HG03196 (cell line): ENCODE measurements around the gene C11orf24.
A peak's percentile ranks its signal among the peaks of the same experiment; 100 is the strongest.
"Not testable (repeated sequence)": the region's sequence is repeated elsewhere in the genome, so short reads cannot be mapped to it uniquely, and the experiment has no call there.

Source experiments
- ATAC-seq: cut with Tn5 transposase; IDR thresholded peaks from one replicate; pipeline ENCODE4 v1.9.1; 2021; ENCODE audit not compliant: unreplicated experiment

C11orf24 gene

DNA sequence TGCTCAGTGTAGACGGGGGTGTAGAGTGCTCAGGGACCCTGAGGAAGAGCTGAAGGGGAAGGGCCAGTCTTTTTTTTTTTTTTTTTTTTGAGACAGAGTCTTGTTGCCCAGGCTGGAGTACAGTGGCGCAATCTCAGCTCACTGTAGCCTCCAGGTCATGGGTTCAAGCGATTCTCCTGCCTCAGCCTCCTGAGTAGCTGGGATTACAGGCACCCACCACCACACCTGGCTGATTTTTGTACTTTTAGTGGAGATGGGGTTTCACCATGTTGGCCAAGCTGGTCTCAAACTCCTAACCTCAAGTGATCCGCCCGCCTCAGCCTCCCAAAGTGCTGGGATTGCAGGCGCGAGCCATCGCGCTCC lies 27.7 kb upstream of the C11orf24 start:
- ATAC-seq = not testable (repeated sequence)

DNA sequence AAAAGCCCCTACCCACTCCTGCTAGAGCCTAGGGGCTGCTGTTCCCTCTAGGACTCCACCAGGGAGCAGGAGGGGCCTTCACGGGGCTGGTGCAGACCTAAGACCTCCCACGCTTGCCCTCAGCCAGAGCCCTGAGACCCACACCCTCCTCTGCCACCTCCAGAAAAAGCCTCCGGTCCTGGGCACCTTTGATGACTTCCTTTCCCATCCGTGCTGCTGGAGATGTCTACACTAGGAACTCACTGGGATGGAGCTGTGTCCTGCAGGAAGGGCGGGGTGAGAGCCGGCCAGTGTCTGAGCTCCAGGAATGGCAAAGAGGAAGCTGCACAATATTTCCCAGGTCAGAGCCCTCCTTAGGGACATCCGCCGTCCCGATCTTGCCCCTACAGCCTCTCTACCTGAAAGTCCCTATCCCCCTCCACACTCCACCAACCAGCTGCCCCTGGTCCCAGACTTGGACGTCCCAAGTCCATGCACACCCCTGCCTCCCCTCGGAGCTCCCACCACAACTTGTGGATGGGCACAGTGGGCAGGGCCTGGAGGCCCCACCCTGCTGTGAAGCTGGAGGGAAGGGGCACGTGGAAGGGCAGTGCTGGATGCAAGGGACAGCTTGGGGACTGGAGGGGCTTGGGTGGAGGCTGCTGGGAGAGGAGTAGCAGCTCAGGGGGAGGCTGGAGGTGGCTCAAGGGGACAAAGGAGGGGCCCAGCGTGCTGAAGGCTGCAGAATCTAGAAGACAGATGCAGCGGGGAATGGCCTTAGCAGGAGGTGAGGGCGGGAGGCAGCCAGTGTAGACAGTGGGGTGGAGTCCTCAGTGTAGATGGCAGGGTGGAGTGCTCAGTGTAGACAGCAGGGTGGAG lies 27.1 kb upstream of the C11orf24 start:
- ATAC-seq = no peak

DNA sequence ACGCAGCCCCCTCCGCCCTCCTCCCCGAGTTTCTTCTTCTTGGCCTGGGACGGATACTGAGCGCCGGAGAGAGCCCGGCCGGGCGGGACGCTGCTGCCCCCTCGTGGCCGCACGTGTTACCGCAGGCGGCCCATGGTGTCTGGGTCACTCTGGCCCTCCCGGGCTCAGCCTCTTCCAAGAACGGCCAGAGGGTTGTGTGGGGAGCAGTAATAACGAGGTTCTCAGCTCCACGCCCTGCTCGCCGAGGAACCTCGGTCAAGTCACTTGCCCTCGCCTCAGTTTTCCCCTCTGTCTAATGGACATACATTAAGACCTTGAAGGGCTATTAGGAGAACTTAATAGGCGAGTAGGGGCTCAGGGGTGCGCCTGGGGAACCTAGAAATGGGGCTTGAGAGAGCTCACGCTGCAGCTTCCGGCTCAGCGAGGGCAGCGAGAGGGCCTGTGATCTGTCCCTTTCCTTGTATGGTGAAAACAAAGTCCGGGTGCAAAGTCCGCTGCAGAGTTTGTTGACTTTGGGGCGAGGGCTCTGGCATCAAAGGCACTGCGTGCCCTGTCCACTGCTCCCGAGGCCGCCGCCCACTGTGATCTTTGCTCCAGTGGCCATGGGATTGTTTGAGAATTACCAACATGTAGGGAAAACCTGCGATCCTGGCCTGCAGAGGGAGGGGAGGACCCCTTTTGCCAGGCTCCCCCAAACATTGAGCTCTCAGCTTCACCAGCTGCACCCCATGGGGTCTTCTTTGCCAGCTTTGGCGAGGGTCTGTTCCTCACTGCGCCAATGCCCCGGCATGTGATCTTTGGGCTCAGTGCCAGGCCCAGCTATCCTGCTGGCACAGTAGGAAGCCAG lies 26.3 kb upstream of the C11orf24 start:
- ATAC-seq = no peak

DNA sequence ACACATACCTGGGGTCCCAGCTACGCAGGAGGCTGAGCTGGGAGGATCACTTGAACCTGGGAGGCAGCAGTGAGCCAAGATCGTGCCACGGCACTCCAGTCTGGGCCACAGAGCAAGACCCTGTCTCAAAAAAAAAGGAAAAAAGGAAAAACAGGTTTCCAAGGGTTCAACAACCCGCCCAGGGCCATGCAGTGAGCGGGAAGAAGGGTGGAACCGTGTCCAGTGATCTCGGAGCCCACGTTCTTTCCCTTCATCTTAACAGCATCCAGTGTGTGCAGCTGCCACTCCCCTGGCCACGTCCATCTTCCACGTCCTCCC lies 25.7 kb upstream of the C11orf24 start:
- ATAC-seq = no peak

DNA sequence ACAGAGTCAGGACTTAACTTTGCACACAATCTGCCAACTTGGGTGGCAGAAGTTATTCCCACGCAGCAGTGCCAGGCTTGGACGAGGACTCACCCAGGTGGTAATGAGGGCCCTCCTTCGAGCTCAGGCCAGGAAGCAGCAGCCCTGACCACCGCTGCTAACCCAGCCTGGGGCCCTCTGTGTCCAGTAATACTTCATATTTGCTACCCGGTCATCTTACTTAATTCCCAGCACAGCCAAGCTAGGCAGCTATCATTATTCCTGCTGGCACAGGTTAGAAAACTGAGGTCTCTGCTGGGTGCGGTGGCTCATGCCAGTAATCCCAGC lies 25.2 kb upstream of the C11orf24 start:
- no peak for ATAC-seq

DNA sequence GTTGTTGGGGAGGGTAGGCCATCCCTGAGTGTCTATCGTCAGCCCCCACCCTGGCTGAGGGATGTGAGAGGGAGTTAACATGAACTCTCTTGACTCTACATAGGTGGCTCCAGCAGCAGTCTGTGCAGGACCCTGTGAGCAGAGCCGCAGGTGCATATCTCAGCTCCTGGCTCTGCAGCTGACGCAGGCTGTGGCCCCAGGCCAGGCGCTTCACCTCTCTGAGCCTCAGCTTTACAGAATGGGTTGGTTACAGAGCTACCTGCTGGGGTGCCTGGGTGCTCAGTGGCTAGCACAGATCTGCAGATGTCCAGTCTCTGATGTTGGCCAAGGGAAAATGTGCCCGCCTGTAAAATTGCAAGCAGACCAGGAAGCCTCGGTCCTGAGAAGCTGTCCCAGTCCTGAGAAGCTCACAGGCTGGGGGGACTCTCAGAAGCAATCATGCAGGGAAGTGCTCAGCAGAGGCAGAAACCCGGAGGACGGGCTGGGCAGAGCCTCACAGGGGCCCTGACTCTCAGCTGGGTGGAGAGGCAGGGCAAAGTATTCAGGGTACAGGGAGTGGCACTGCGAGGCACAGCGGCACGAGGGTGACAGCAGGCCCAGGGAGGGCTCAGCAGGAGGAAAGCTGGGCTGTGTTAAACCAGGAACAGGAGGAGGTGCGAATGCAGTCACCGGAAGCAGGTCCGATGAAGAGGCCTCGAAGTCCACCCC lies 24.7 kb upstream of the C11orf24 start:
- no peak for ATAC-seq

DNA sequence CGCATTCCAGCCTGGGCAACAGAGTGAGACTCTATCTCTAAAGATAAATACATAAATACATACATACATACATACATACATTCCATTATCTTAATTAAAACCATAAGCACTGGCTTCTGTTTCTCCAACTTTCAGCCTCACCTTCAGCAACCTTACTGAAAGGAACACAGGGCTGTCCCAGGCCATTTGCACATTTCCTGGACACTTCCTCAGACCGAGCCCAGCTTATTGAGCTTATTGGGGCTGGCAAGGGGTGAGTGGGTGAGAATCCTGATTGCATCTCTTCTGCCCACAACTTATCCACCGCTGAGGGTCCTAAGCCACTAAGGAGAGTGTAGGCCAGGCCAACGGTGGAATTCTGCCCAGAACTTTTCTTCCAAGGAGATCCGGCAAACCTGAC lies 24.2 kb upstream of the C11orf24 start:
- no peak for ATAC-seq

DNA sequence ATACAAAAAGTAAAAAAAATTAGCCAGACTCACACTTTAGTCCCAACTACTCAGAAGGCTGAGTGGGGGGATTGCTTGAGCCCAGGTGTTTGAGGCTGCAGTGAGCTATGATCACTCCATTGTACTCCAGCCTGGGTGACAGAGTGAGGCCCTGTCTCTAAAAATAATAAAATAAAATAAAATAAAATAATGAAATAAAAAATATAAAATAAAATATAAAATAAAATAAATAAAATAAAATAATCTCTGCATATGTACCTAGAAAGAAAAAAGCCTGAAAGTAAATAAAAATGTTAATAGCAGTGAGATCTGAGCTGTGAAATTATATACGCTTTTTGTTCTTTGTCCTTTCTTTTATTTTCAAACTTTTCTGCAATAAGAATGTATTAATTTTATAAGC lies 23.5 kb upstream of the C11orf24 start:
- ATAC-seq = no peak

DNA sequence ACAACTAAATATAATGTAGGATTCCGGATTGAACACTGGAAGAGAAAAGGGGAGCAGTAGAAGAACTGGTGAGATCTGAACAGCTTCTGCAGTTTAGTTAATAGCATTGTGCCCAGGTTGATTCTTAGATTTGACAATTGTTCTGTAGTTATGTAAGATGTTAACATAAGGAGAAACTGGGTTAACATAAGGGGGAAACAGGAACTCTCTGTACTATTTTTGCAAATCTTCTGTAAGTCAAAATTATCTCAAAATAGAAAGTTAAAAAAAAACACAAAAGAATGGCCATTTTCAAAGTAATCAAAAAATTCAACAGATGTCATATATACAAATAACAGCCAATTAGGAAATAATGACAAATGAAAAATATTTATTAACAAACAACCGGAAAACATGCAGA lies 21.9 kb upstream of the C11orf24 start:
- ATAC-seq = no peak

DNA sequence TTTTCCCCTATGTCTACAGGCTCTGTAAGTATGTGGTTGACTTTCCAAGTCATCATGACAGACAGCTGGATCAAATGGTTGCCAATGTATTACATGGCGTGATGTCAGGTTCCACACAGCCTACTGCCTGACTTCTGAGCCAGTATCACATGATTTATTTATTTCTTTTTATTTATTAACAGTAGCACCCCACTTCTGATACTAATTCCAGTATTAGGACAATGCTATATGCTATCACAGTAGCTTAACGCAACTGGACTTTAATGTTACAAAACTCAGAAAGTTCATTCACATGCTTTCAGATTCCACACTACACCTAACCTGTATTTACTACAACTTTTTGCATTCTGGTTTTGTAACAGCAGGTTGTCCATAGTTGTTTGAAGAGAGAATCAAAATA lies 17.7 kb upstream of the C11orf24 start:
- no peak for ATAC-seq

DNA sequence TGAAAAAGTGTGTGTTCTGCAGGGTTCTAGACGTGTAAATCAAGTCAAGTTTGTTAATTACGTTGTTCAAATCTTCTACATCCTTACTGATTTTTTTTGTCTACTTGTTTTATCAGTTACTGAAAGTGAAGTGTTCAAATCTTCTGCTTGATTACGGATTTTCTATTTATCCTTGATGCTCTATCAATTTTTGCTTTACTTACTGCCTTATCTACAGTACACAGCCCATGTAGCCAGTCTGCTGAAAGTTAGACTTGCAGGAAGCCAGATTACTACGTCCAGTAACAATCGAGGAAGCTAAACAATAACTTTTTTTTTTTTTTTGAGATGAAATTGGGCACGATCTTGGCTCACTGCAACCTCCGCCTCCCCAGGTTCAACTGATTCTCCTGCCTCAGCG lies 15.6 kb upstream of the C11orf24 start:
- no peak for ATAC-seq

DNA sequence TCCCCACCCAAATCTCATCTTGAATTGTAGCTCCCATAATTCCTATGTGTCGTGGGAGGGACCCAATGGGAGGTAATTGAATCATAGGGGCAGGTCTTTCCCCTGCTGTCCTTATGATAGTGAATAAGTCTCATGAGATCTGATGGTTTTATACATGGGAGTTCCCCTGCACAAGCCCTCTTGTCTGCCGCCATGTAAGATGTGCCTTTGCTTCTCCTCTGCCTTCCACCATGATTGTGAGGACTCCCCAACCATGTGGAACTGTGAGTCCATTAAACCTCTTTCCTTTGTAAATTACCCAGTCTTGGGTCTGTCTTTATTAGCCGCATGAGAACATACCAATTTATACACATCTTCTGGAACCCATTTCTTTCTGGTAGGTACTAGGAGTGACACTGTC lies 12.8 kb upstream of the C11orf24 start:
- not testable (repeated sequence) for ATAC-seq

DNA sequence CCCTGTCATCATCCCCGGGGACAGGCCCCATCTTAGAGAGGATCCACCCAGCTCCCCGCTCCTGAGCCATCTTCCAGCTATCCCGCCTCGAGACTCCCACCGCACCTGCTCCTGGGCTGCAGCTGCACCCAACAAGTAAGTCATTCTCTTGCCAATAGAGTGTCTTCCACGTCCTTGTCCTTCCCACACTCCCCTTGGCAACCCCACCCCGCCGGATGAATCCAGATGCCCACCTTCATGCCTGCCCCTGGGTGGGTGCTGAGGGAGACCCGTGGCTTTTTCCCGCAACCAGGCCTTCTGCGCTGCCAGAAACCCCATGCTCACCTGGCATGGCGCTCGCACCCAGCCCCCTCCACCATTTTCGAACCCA lies 11.1 kb upstream of the C11orf24 start:
- ATAC-seq = no peak

DNA sequence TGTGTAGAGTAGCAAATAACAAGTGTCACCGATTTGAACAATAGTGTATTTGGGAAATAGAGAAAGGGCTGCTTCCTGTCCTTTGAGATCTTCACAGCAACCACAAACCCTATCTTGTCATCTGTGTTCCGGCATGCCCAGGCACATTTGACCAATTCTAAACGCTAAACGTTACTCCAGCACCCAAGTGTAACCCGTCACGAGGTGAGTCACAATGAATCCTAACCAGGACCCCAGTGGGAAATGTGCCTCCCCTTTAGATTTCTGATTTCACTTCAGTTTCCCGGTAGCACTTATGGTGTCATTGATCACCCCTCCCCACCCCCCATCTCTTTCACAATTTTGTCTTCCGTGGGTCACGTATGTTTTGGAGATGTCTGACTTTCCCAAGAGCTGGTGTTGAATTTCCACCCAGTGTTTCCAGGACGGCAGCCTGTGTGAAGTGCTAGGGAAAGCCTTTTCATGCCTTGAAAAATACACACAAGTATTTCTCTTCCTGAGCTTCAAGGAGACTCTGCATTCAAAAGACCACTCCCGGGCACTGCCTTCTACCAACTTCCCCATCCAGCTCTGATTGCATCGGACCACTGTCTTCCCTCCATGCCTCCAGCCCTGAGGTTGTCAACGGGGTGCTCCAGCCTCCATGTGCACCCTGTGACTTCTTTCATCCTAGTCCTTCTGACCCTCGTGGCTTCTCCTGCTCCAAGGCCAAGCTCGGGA lies 10.5 kb upstream of the C11orf24 start:
- ATAC-seq = peak; percentile 77

DNA sequence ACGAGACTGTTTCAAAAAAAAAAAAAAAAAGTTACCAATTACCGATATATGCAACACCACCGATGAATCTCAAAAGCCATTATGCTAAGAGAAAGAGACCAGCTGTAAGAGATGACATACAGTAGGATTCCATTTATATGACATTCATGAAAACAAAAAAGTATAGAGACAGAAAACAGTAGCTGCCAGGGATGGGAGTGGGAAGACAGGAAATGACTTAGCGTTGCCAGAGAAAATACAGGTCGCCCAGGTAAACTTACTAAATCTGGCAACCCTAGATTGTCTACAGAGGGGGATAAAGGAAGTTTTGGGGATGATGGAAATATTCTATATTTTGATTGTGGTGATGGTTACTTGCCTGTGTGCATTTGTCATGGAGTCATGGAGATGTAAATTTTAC lies 7.9 kb upstream of the C11orf24 start:
- no peak for ATAC-seq

DNA sequence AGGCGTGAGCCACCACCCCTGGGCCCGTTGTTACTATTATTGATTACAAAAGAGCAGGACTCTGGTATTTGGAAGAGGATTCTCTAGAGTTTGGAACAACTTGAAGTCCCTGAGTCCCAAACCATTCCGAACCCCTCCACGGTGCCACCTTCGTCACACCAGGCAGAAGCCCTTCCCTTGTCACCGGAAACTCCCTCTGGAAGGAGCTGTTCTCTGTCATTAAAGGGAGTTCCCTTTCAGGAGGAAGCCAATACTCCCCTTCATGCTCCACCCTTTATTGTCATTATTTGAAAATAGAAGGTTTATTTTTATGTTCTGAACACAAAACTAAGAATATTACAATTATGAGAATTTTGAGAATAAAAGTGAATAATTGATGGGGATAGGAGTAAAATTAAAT lies 5.1 kb upstream of the C11orf24 start:
- no peak for ATAC-seq

DNA sequence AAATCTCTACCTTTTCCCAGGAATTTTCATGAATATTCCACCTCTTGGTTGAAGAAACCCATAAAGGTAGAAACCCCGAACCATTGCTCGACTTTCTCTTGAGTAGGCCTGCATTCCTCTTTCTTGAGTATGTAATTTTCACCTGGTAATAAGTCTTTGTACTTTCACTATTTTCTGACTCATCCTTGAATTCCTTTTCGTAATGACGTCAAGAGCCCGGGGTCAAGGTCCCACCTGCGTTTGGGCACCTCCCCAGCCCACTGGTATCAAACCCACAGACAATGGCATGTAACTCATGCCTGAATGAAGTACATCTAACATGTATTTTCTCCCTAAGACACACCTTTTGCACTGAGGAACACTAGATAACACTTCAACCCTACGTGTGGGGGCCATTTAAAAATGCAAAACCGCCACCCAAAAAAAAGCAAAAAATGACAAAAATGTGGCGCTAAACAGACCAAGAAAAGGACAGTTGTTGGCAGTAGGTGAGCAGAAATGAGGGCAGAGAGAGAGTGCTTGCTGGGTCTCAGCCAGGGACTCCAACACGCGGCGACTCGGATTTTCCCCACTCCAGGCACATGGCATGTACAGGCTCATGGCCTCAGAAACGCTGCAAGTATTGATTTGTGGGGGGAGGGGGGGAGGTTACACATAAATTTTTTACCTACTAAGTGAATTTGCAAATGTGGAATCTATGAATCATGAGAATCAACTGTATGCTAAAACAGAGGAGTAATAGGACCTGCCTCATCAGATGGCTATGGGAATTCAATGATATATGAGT lies 4.1 kb upstream of the C11orf24 start:
- no peak for ATAC-seq

DNA sequence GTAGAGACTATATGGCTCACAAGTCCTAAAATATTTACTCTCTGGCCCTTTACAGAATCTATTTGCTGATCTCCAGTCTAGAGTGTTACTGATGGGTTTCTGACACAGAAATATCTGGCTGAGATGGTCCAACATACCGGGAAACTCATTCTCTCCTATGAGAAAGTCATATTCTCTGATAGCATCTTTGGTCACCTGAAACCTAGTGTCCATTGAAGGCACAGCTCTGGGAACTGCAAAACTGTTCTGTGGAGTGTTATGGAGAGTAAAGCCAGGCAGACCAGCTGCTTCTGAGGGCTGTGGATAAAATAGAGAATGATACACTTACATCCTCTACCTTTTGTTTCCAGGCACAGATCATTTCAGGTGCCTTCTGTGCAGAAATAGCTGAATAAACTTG lies 2.5 kb upstream of the C11orf24 start:
- ATAC-seq = no peak

DNA sequence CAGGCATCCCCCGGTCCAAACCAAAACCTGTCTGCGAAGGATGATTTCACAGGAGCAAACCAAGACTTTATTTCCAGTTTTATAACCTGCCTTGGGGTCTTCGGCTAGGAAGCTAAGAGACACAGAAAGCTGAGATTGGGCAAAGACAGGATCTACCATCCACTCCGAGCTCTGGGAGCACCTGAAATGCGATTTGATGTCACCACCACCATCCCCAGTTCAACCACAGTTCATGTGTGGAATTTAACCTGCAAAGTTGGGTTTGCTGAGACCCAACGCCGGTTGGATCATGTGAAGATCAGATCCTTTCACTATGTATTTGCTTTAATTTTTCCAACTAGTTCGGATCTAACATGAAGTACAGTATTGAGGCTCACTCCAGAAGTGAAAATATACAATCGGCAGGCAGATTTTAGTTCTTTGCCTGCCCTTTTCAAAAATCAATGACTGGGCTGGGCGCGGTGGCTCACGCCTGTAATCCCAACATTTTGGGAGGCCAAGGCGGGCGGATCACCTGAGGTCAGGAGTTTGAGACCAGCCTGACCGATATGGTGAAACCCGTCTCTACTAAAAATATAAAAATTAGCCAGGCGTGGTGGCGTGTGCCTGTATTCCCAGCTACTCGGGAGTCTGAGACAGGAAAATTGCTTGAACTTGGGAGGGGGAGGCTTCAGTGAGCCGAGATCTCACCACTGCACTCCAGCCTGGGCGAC lies 1.4 kb upstream of the C11orf24 start:
- no peak for ATAC-seq
